ENCODE results near the gene GALNT18. TPM values are rescaled to one million over a fixed set of nuclear protein-coding genes. Genes with fewer than 3 reads are reported as not detected.

The GALNT18 gene
- total RNA-seq, 2 donors from 2014 or later = 5.3 to 7.3 TPM

DNA sequence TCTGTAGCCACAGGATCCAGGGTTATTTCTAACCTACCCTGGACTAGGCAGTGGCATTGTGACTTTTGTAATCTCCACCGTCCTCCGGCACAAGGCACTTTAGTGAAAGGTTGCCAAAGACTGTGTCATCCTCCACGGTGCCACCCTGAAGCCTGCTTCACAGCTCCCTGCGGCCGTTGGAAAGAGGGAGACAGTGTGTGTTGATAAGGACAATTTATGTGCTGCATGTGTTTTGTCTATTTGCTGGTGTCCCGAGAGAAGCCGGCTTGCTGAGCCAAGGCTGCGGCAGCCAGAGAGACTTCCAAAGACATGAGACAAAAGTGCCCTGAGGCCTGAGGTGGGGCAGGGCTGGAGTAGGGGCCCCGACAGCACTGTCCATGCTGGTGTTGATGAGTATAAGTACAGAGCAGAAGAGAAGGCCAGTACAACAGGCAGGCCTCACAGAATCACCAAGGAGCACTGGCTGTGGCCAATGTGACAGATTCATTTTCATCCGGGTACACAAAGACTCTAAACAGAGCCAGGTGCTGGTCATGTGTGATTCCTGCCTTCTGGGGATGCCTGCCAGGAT, 40.9 kb downstream of the GALNT18 start:
- no peak overlapping the region for H3K27ac ChIP-seq
- no peak for ATAC-seq
- no peak for TF ChIP-seq POLR2A (IDR thresholded peaks at IDR 0.05)
- TF ChIP-seq, protein P1, sequence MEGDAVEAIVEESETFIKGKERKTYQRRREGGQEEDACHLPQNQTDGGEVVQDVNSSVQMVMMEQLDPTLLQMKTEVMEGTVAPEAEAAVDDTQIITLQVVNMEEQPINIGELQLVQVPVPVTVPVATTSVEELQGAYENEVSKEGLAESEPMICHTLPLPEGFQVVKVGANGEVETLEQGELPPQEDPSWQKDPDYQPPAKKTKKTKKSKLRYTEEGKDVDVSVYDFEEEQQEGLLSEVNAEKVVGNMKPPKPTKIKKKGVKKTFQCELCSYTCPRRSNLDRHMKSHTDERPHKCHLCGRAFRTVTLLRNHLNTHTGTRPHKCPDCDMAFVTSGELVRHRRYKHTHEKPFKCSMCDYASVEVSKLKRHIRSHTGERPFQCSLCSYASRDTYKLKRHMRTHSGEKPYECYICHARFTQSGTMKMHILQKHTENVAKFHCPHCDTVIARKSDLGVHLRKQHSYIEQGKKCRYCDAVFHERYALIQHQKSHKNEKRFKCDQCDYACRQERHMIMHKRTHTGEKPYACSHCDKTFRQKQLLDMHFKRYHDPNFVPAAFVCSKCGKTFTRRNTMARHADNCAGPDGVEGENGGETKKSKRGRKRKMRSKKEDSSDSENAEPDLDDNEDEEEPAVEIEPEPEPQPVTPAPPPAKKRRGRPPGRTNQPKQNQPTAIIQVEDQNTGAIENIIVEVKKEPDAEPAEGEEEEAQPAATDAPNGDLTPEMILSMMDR (IDR thresholded peaks at IDR 0.05) = no peak
- H3K36me3 ChIP-seq (replicated peaks in 1 of 2; ENCODE audit: insufficient read depth in 1 of 2, low read depth in 2 of 2) = no peaks in the 10 kb centered on the region
- 55 to 66% methylated on average over 7 to 10 of the region's 10 CpGs for WGBS, 2 donors
- intact Hi-C loops (cut with DNase I) = no loop called here
- no peak overlapping the region for H3K4me3 ChIP-seq
- DNase-seq = no peak
- peaks cover 16% of the 10 kb centered on the region for H3K4me1 ChIP-seq
- H3K9me3 ChIP-seq = no peaks in the 10 kb centered on the region
- H3K27me3 ChIP-seq = no peaks in the 10 kb centered on the region

DNA sequence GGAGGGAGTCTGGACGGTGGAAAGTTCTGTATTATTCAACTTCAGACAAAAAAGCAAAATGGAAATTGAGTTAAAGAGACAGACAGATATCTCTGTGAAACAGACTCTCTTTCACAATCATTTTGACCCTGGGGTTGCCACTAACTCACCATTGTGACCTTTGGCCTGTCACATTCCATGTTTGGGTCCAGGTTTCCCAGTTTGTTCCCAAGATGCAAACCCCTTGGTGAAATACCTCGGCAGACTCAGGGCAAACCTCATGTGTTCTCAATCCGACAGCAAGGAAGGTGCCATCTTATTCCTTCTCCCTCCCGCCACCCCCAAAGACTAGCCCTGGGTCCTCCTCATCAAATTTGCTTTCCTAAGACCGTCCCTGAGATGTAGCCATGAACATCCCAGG, 41.8 kb downstream of the GALNT18 start:
- no peak overlapping the region for H3K4me3 ChIP-seq
- intact Hi-C loops (cut with DNase I) = no loop called here
- peaks cover 16% of the 10 kb centered on the region for H3K4me1 ChIP-seq
- no peak for ATAC-seq
- H3K27me3 ChIP-seq = no peaks in the 10 kb centered on the region
- no peak for DNase-seq
- H3K36me3 ChIP-seq (replicated peaks in 1 of 2; ENCODE audit: insufficient read depth in 1 of 2, low read depth in 2 of 2) = no peaks in the 10 kb centered on the region
- 86 to 87% methylated on average over 5 of the region's 5 CpGs for WGBS, 2 donors
- no peak for TF ChIP-seq POLR2A (IDR thresholded peaks at IDR 0.05)
- TF ChIP-seq, protein P1 (IDR thresholded peaks at IDR 0.05) = no peak
- H3K27ac ChIP-seq = peak overlapping the region in 2 of 4 donors; percentile 14 to 16
- no peaks in the 10 kb centered on the region for H3K9me3 ChIP-seq

DNA sequence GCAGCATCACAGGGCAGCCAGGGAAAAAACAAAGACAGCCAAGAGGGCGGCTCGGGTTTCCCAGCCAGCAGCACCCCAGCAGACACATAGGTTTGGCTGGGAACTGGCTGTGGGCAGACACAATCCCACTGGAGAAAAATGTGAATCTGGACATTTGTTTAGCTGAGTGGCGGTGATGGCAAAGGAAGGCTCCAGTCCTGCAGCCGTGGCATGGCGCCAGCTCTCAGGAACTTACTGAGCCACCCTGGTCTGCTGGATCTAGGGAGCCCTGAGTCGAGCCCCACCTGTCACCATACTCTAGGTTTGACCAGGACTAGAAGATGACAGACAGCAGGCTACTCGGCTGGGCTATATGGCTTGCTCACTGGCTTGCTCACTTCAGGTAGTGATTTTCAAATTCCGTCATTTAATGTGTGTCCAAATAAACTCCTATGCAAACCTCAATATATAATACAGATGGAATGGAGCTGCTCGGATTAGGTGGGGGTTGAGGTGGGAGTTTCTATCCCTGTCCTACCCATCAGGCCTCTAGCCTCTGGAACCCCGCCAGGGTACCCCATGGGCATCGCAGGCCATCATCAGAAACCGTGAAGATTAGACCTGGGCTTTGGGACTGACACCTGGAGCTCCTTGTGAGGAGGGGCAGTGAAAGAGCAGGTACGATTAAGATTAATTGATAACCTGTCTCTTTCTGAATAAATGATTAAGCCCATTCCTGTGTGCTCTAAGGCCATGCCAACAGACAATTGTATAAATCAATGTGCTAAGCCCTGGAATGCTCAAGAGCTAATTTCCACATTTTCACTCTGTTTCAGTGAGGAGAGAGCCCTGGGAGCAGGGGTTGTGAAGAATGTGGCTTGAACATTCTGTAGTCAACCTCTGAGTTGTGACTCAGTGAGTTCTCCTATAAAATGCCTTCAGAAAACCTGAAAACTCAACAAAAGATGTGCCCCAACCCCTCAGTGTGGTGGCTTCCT, 42.5 kb downstream of the GALNT18 start:
- Histone ChIP-seq H3K4me1 (peaks cover 16% of the 10 kb centered on the region), H3K9me3 (no peaks in the 10 kb centered on the region), H3K27me3 (no peaks in the 10 kb centered on the region), H3K36me3 (replicated peaks in 1 of 2; ENCODE audit: insufficient read depth in 1 of 2, low read depth in 2 of 2) (no peaks in the 10 kb centered on the region), H3K27ac (peak overlapping the region in 2 of 4 donors; percentile 14 to 16), H3K4me3 (no peak overlapping the region)
- DNase-seq = peak in 2 of 4 donors; percentile 28
- intact Hi-C loops (cut with DNase I) = no loop called here
- peak; percentile 21 for ATAC-seq
- 67 to 68% methylated on average over 11 to 13 of the region's 13 CpGs for WGBS, 2 donors
- no peak for TF ChIP-seq POLR2A (IDR thresholded peaks at IDR 0.05)
- TF ChIP-seq, protein P1 (IDR thresholded peaks at IDR 0.05) = no peak

- ATAC-seq = no peak
- peaks cover 16% of the 10 kb centered on the region for H3K4me1 ChIP-seq
- 75 to 79% methylated on average over 15 of the region's 15 CpGs for WGBS, 2 donors
Observed at GRCh38 chr11:11577932-11578911, 43.6 kb downstream of the GALNT18 start.

More at GRCh38 chr11:11577932-11578911, 43.6 kb downstream of the GALNT18 start:
- no peak for DNase-seq
- Histone ChIP-seq H3K27me3 (no peaks in the 10 kb centered on the region), H3K36me3 (replicated peaks in 1 of 2; ENCODE audit: insufficient read depth in 1 of 2, low read depth in 2 of 2) (no peaks in the 10 kb centered on the region), H3K4me3 (no peak overlapping the region), H3K9me3 (no peaks in the 10 kb centered on the region), H3K27ac (no peak overlapping the region)
- TF ChIP-seq, protein P1 (IDR thresholded peaks at IDR 0.05) = no peak
- no peak for TF ChIP-seq POLR2A (IDR thresholded peaks at IDR 0.05)
- intact Hi-C loops (cut with DNase I) = no loop called here

Measured in body of pancreas (tissue), 4 donors.